K562 (cell line): ENCODE measurements around the gene CHTF8. TPM values are rescaled to one million over a fixed set of nuclear protein-coding genes. Genes with fewer than 3 reads are reported as not detected.

Experiments used
- ATAC-seq: fragments of 200-7000 bp; cut with Tn5 transposase; 3 replicates; pipeline ENCODE4 v1.9.1; 2020; ENCODE audit warnings: moderate library complexity
- BruUV-seq: library from RNA; stranded (reverse); fragments of 400-500 nt; replicated peaks from 2 replicates; lab custom pipeline; 2021; lab: Mats Ljungman, UMichigan
- CTCF ChIA-PET: fragments of 300-600 bp; formaldehyde crosslinking; extraction: SDS; loops from one replicate; lab custom pipeline; 2021; ENCODE audit warnings: low intra/inter-chr PET ratio; lab: Yijun Ruan, JAX
- POLR2A ChIA-PET: fragments of 300-600, 350-650 bp; sonication (Branson Sonifier 250); formaldehyde crosslinking; extraction: SDS; loops from one replicate; lab custom pipeline; 2021; ENCODE audit warnings: antibody characterized with exemption, inconsistent platforms; lab: Yijun Ruan, JAX
- DNase-seq, 4 experiments: peaks; one replicate each; pipeline versions ENCODE4 v3.0.0 to v3.0.0-alpha.2; 2011 to 2018; ENCODE audit warnings: low spot score in 3 of 4, mixed read lengths in 3 of 4; ENCODE audit errors: extremely low read depth in 1 of 4
- FAIRE-seq: peaks from 2 replicates; lab custom pipeline; 2011; peaks lifted over from hg19 to GRCh38; lab: Jason Lieb, UNC
- H2AFZ ChIP-seq: 2 replicates; pipeline ENCODE4 v1.6.0; 2011; ENCODE audit warnings: low read depth, low read length, control low read depth, inconsistent platforms
- H3K27ac ChIP-seq: fragments of 200-600 bp; 3 replicates; pipeline ENCODE4 v1.8.0; 2011; ENCODE audit warnings: low read depth, mild to moderate bottlenecking, control low read depth, inconsistent platforms, low read length, moderate library complexity, mixed read lengths; ENCODE audit errors: extremely low read depth
- H3K27me3 ChIP-seq, 2 experiments: fragments of 300-600 bp in 1 of 2; 2 replicates in 1 of 2; 3 replicates in 1 of 2; pipeline versions ENCODE4 v1.6.0 to v1.8.0; 2011; ENCODE audit warnings: inconsistent platforms in 2 of 2, low read length in 2 of 2, mild to moderate bottlenecking in 1 of 2, mixed read lengths in 1 of 2, moderate library complexity in 1 of 2; ENCODE audit not compliant: control insufficient read depth in 2 of 2, insufficient read depth in 2 of 2
- H3K36me3 ChIP-seq: fragments of 300-600 bp; 3 replicates; pipeline ENCODE4 v1.8.0; 2011; ENCODE audit warnings: mild to moderate bottlenecking, low read length, inconsistent platforms; ENCODE audit not compliant: control insufficient read depth, insufficient read depth
- H3K4me1 ChIP-seq, 2 experiments: fragments of 200-600 bp in 1 of 2; replicated peaks in 1 of 2; 2 replicates in 1 of 2; 3 replicates in 1 of 2; pipeline versions ENCODE4 v1.5.1 to v1.8.0; 2011; ENCODE audit warnings: inconsistent platforms in 2 of 2, low read length in 2 of 2, mild to moderate bottlenecking in 1 of 2, mixed read lengths in 1 of 2, moderate library complexity in 1 of 2; ENCODE audit not compliant: control insufficient read depth in 2 of 2, insufficient read depth in 2 of 2
- H3K4me2 ChIP-seq: 2 replicates; pipeline ENCODE4 v1.6.1; 2011; ENCODE audit warnings: low read length, control low read depth, inconsistent platforms, mixed read lengths; ENCODE audit not compliant: insufficient read depth
- H3K4me3 ChIP-seq: fragments of 200-600 bp; sonication (generic), shearing (Covaris generic); 2 replicates; pipeline ENCODE4 v1.5.1; 2016; ENCODE audit warnings: control low read depth, inconsistent platforms
- H3K79me2 ChIP-seq: fragments of 200-600 bp; 3 replicates; pipeline ENCODE4 v1.8.0; 2011; ENCODE audit warnings: low read length, inconsistent platforms; ENCODE audit not compliant: control insufficient read depth, insufficient read depth
- H3K9ac ChIP-seq, 2 experiments: 2 replicates each; pipeline versions ENCODE4 v1.6.0 to v1.6.1; 2011; ENCODE audit warnings: low read depth in 2 of 2, low read length in 2 of 2, control low read depth in 1 of 2, inconsistent platforms in 1 of 2, mild to moderate bottlenecking in 1 of 2, mixed read lengths in 1 of 2; ENCODE audit not compliant: insufficient read depth in 1 of 2
- H3K9me1 ChIP-seq: one replicate; pipeline ENCODE4 v1.6.0; 2011; ENCODE audit warnings: inconsistent platforms, mild to moderate bottlenecking, low read length, moderate library complexity; ENCODE audit not compliant: control insufficient read depth, insufficient read depth
- H3K9me3 ChIP-seq: replicated peaks from 2 replicates; pipeline ENCODE4 v1.5.1; 2011; ENCODE audit warnings: low read depth, low read length, inconsistent platforms; ENCODE audit not compliant: control insufficient read depth, insufficient read depth
- H4K20me1 ChIP-seq: replicated peaks from 2 replicates; pipeline ENCODE4 v1.6.1; 2011; ENCODE audit warnings: low read length, inconsistent platforms, mixed read lengths; ENCODE audit not compliant: control insufficient read depth, insufficient read depth
- ETV6 ChIP-seq, 3 experiments: fragments of 150-350 bp in 1 of 3; sonication (generic) in 1 of 3; formaldehyde crosslinking in 1 of 3; IDR thresholded peaks; 2 replicates each; pipeline versions ENCODE4 v1.6.1 to v1.8.0; 2014 to 2022; ENCODE audit warnings: borderline replicate concordance in 2 of 3, low read depth in 2 of 3, antibody characterized with exemption in 1 of 3, low read length in 1 of 3, mild to moderate bottlenecking in 1 of 3, missing genetic modification reagents in 1 of 3
- HIVEP1 ChIP-seq: fragments of 250-450 bp; sonication (Bioruptor Pico); IDR thresholded peaks from 2 replicates; pipeline ENCODE4 v1.4.0; 2020; ENCODE audit warnings: mild to moderate bottlenecking
- MYNN ChIP-seq, 2 experiments: sonication (generic); formaldehyde crosslinking in 1 of 2; IDR thresholded peaks; 2 replicates each; pipeline versions ENCODE4 v1.5.0 to v1.6.1; 2016 to 2020; ENCODE audit warnings: antibody characterized with exemption in 1 of 2, missing genetic modification reagents in 1 of 2
- SNIP1 ChIP-seq: fragments of 450-650 bp; IDR thresholded peaks from 2 replicates; pipeline ENCODE4 v1.7.1; 2017; ENCODE audit warnings: low read depth, mild to moderate bottlenecking
- TFAM ChIP-seq: fragments of 250-450 bp; sonication (Bioruptor Pico); conservative IDR thresholded peaks from 2 replicates; pipeline ENCODE4 v1.5.0; 2021; ENCODE audit warnings: mild to moderate bottlenecking, moderate library complexity
- YY1 ChIP-seq, 3 experiments: IDR thresholded peaks; 2 replicates each; pipeline ENCODE4 v1.6.1; 2011; ENCODE audit warnings: low read length in 2 of 3, mild to moderate bottlenecking in 2 of 3, moderate library complexity in 2 of 3, borderline replicate concordance in 1 of 3, control low read depth in 1 of 3, low read depth in 1 of 3; ENCODE audit not compliant: insufficient read depth in 3 of 3, insufficient replicate concordance in 2 of 3, control insufficient read depth in 1 of 3, insufficient read length in 1 of 3; ENCODE audit errors: extremely low read depth in 1 of 3
- WGBS: fragments of 100-300 bp; shearing (Covaris generic); methylation state at CpG from one replicate; pipeline ENCODE4 v1.1.6; 2016; ENCODE audit warnings: low coverage, mixed read lengths; ENCODE audit not compliant: insufficient coverage; ENCODE audit errors: missing lambda C conversion rate; 5-methylcytosine and 5-hydroxymethylcytosine counted together
- in situ Hi-C: fragments of 300-500 bp; cut with MboI; formaldehyde crosslinking; loops from 4 replicates; pipeline ENCODE4 v1.15.0; 2018; ENCODE audit warnings: inconsistent platforms, mixed read lengths
- intact Hi-C: fragments of 100-400 bp; cut with micrococcal nuclease; formaldehyde crosslinking; loops from 2 replicates; pipeline ENCODE4 v1.14.2; 2022
- polyA plus RNA-seq, 8 experiments: library from polyadenylated mRNA; depleted of rRNA in 4 of 8; stranded (reverse) in 5 of 8; unstranded in 3 of 8; fragments of >200 nt; fragmentation: Nextera tagmentation in 2 of 8; fragmentation: Illumina TruSeq in 1 of 8; extraction: Ambion mirVana in 2 of 8; extraction: Trizol in 1 of 8; gene quantifications; 2 replicates each; pipeline versions ENCODE4 v1.2.1 to v1.2.3, GENCODE V29; 2011 to 2014; ENCODE audit warnings: inconsistent platforms in 1 of 8, missing spikeins in 1 of 8
- total RNA-seq, 7 experiments: library from RNA; depleted of rRNA in 6 of 7; stranded (reverse); fragments of >200 nt in 6 of 7; fragmentation: Illumina TruSeq in 2 of 7; extraction: Trizol in 2 of 7; gene quantifications; 2 replicates each; pipeline versions ENCODE4 v1.2.1 to v1.2.3, GENCODE V29; 2011 to 2021; ENCODE audit warnings: low replicate concordance in 1 of 7
- TF ChIP-seq, protein P1 (sequence below): sonication (generic); formaldehyde crosslinking; IDR thresholded peaks from 2 replicates; pipeline ENCODE4 v1.9.0; 2022; ENCODE audit warnings: mild to moderate bottlenecking, missing genetic modification reagents

The CHTF8 gene
- total and polyA plus RNA-seq, 9 of the 15 experiments (the other 6 are each of a cell fraction or from before 2014, with no cell fraction given) = 20.2 to 199 (median 108) TPM

GRCh38 chr16:69160192-69160591, 27.8 kb upstream of the CHTF8 start:
- intact Hi-C loops = no loop called here
- in situ Hi-C loops = no loop called here
- FAIRE-seq = no peak
- DNase-seq = no peak
- ChIA-PET CTCF (no interaction called here), POLR2A (interaction anchor here (0.9 to 2.1 kb wide), 3 partner anchors 8 to 11 kb away, joined by 3 to 6 read pairs (median 4); no protein-coding TSS in a partner anchor)
- no peak overlapping the region for H3K9ac ChIP-seq
- WGBS = 92% methylated on average over 1 of the region's 1 CpG
- H3K27ac ChIP-seq = no peak overlapping the region
- no peaks in the 10 kb centered on the region for H3K4me1 ChIP-seq
- H3K27me3 ChIP-seq = no peaks in the 10 kb centered on the region
- TF ChIP-seq SNIP1 (no peak), HIVEP1 (CRISPR knock-in tag) (no peak), TFAM (CRISPR knock-in tag) (no peak), YY1 (IDR thresholded peaks at IDR 0.05; ENCODE audit: borderline replicate concordance in 1 of 3, control insufficient read depth in 1 of 3, extremely low read depth in 1 of 3, insufficient read depth in 3 of 3, insufficient read length in 1 of 3, insufficient replicate concordance in 2 of 3, low read depth in 1 of 3, low read length in 2 of 3) (no peak), ETV6 (IDR thresholded peaks at IDR 0.05; ENCODE audit: borderline replicate concordance in 1 of 2, low read depth in 2 of 2, low read length in 1 of 2) (no peak), ETV6 (CRISPR knock-in tag; IDR thresholded peaks at IDR 0.05; ENCODE audit: borderline replicate concordance) (no peak), MYNN (IDR thresholded peaks at IDR 0.05) (no peak), MYNN (CRISPR knock-in tag; IDR thresholded peaks at IDR 0.05) (no peak)
- TF ChIP-seq, protein P1, sequence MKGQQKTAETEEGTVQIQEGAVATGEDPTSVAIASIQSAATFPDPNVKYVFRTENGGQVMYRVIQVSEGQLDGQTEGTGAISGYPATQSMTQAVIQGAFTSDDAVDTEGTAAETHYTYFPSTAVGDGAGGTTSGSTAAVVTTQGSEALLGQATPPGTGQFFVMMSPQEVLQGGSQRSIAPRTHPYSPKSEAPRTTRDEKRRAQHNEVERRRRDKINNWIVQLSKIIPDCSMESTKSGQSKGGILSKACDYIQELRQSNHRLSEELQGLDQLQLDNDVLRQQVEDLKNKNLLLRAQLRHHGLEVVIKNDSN (CRISPR knock-in tag) = no peak
- TF ChIP-seq, all 486 proteins: peak for 0
- Histone ChIP-seq H3K4me2 (no peak overlapping the region), H4K20me1 (no peaks in the 10 kb centered on the region; the same call in 1 of the 2 replicates), H3K4me3 (no peak overlapping the region), H3K9me1 (no peaks in the 10 kb centered on the region), H3K36me3 (peaks cover 91% of the 10 kb centered on the region), H3K79me2 (no peaks in the 10 kb centered on the region), H2AFZ (no peak overlapping the region), H3K9me3 (no peaks in the 10 kb centered on the region)
- BruUV-seq = no TSS peak
- ATAC-seq = no peak
